Activated T-cell treated with anti-CD3 and anti-CD28 coated beads, Interleukin-2, amount 50 U/mL, for 4 hours (primary cell): Measurements from ENCODE around the gene MMEL1. TPM values are rescaled to one million over a fixed set of nuclear protein-coding genes. Genes with fewer than 3 reads are reported as not detected.

ENCODE experiments used
- ATAC-seq, 2 donors: fragments of 200-7000 bp; cut with Tn5 transposase; one replicate each; pipeline ENCODE4 v1.10.0; 2021
- DNase-seq: peaks from one replicate; pipeline ENCODE4 v3.0.0-alpha.2; 2020
- H3K27me3 Mint-ChIP-seq: one replicate; pipeline ENCODE4 v1.8.0; 2021; ENCODE audit warnings: low read depth, mixed read lengths
- H3K36me3 Mint-ChIP-seq: one replicate; pipeline ENCODE4 v1.8.0; 2022; ENCODE audit warnings: mixed read lengths; ENCODE audit not compliant: insufficient read depth
- H3K4me1 Mint-ChIP-seq: one replicate; pipeline ENCODE4 v1.8.0; 2021; ENCODE audit warnings: low read depth, mixed read lengths
- H3K4me3 Mint-ChIP-seq: one replicate; pipeline ENCODE4 v1.8.0; 2021; ENCODE audit warnings: mild to moderate bottlenecking, moderate library complexity, mixed read lengths
- H3K9me3 Mint-ChIP-seq: one replicate; pipeline ENCODE4 v1.8.0; 2021; ENCODE audit warnings: mixed read lengths
- total RNA-seq, 3 donors: library from RNA; stranded (reverse); gene quantifications; one replicate each; pipeline ENCODE4 v1.2.1, GENCODE V29; 2021

MMEL1 gene
- total RNA-seq, 3 donors from 2014 or later: 0.61 to 0.68 TPM; not detected in 1

GRCh38 chr1:2637442-2638145 is 4.8 kb upstream of the MMEL1 start:
- H3K9me3 Mint-ChIP-seq: peaks cover 4% of the 10 kb centered on the region
- DNase-seq (no peak), ATAC-seq (no peak)
- H3K4me3 Mint-ChIP-seq: no peak overlapping the region
- peaks cover 4% of the 10 kb centered on the region for H3K4me1 Mint-ChIP-seq
- H3K36me3 Mint-ChIP-seq: no peaks in the 10 kb centered on the region
- H3K27me3 Mint-ChIP-seq: peaks cover 3% of the 10 kb centered on the region

- Mint-ChIP-seq H3K4me1 (no peaks in the 10 kb centered on the region), H3K4me3 (no peak overlapping the region), H3K27me3 (peaks cover 3% of the 10 kb centered on the region), H3K36me3 (no peaks in the 10 kb centered on the region), H3K9me3 (peaks cover 4% of the 10 kb centered on the region)
- ATAC-seq (no peak), DNase-seq (no peak)
These were observed 3.9 kb upstream of the MMEL1 start for GRCh38 chr1:2636733-2637132.

- H3K4me1 Mint-ChIP-seq: peaks cover under 1% of the 10 kb centered on the region
- no peaks in the 10 kb centered on the region for H3K36me3 Mint-ChIP-seq
- H3K27me3 Mint-ChIP-seq: peaks cover 7% of the 10 kb centered on the region
- no peak for ATAC-seq
- no peak for DNase-seq
- H3K9me3 Mint-ChIP-seq: peaks cover 4% of the 10 kb centered on the region
- H3K4me3 Mint-ChIP-seq: no peak overlapping the region
These were observed 2.7 kb upstream of the MMEL1 start for GRCh38 chr1:2635361-2636010.

GRCh38 chr1:2633936-2634491 is 1.2 kb upstream of the MMEL1 start:
- ATAC-seq (no peak), DNase-seq (no peak)
- Mint-ChIP-seq H3K36me3 (no peaks in the 10 kb centered on the region), H3K9me3 (peaks cover 4% of the 10 kb centered on the region), H3K4me1 (peaks cover 5% of the 10 kb centered on the region), H3K4me3 (no peak overlapping the region), H3K27me3 (peaks cover 18% of the 10 kb centered on the region)

- DNase-seq: no peak
- peaks cover 4% of the 10 kb centered on the region for H3K9me3 Mint-ChIP-seq
- peaks cover 5% of the 10 kb centered on the region for H3K4me1 Mint-ChIP-seq
- ATAC-seq: no peak
- peaks cover 18% of the 10 kb centered on the region for H3K27me3 Mint-ChIP-seq
- H3K4me3 Mint-ChIP-seq: no peak overlapping the region
- H3K36me3 Mint-ChIP-seq: no peaks in the 10 kb centered on the region
These were observed 635 bp upstream of the MMEL1 start for GRCh38 chr1:2633366-2633935.

GRCh38 chr1:2632051-2632430 is 775 bp downstream of the MMEL1 start:
- DNase-seq: no peak
- Mint-ChIP-seq H3K9me3 (peaks cover 4% of the 10 kb centered on the region), H3K4me1 (peaks cover 5% of the 10 kb centered on the region), H3K36me3 (no peaks in the 10 kb centered on the region), H3K27me3 (peaks cover 30% of the 10 kb centered on the region), H3K4me3 (no peak overlapping the region)
- ATAC-seq: no peak

GRCh38 chr1:2631136-2632050 is 1.4 kb downstream of the MMEL1 start:
- H3K4me1 Mint-ChIP-seq: peaks cover 5% of the 10 kb centered on the region

GRCh38 chr1:2630498-2631135 is 2.2 kb downstream of the MMEL1 start:
- no peaks in the 10 kb centered on the region for H3K9me3 Mint-ChIP-seq
- no peaks in the 10 kb centered on the region for H3K36me3 Mint-ChIP-seq
- H3K4me1 Mint-ChIP-seq: peaks cover 5% of the 10 kb centered on the region
- H3K27me3 Mint-ChIP-seq: peaks cover 39% of the 10 kb centered on the region
- ATAC-seq: no peak
- DNase-seq: no peak
- H3K4me3 Mint-ChIP-seq: no peak overlapping the region

More at GRCh38 chr1:2631136-2632050, 1.4 kb downstream of the MMEL1 start:
- no peak for DNase-seq
- Mint-ChIP-seq H3K4me3 (no peak overlapping the region), H3K9me3 (no peaks in the 10 kb centered on the region), H3K27me3 (peaks cover 34% of the 10 kb centered on the region), H3K36me3 (no peaks in the 10 kb centered on the region)
- no peak for ATAC-seq

GRCh38 chr1:2629627-2630497 is 3.0 kb downstream of the MMEL1 start:
- Mint-ChIP-seq H3K9me3 (no peaks in the 10 kb centered on the region), H3K4me3 (peak overlapping the region; percentile 24), H3K4me1 (peaks cover 5% of the 10 kb centered on the region), H3K36me3 (no peaks in the 10 kb centered on the region), H3K27me3 (peaks cover 45% of the 10 kb centered on the region)
- no peak for DNase-seq
- ATAC-seq: no peak

GRCh38 chr1:2628933-2629626 is 3.7 kb downstream of the MMEL1 start:
- Mint-ChIP-seq H3K27me3 (peaks cover 50% of the 10 kb centered on the region), H3K4me3 (no peak overlapping the region), H3K4me1 (peaks cover 5% of the 10 kb centered on the region), H3K36me3 (no peaks in the 10 kb centered on the region), H3K9me3 (no peaks in the 10 kb centered on the region)
- ATAC-seq: peak; percentile 27 to 32
- no peak for DNase-seq

GRCh38 chr1:2628191-2628932 is 4.5 kb downstream of the MMEL1 start:
- Mint-ChIP-seq H3K4me1 (peaks cover 5% of the 10 kb centered on the region), H3K9me3 (no peaks in the 10 kb centered on the region), H3K27me3 (peaks cover 50% of the 10 kb centered on the region), H3K4me3 (no peak overlapping the region), H3K36me3 (no peaks in the 10 kb centered on the region)
- ATAC-seq (peak; percentile 47 to 51), DNase-seq (no peak)

- no peak for ATAC-seq
- Mint-ChIP-seq H3K4me3 (no peak overlapping the region), H3K9me3 (no peaks in the 10 kb centered on the region), H3K27me3 (peaks cover 50% of the 10 kb centered on the region), H3K36me3 (no peaks in the 10 kb centered on the region), H3K4me1 (peaks cover 9% of the 10 kb centered on the region)
- no peak for DNase-seq
These were observed 5.1 kb downstream of the MMEL1 start for GRCh38 chr1:2627746-2628145.
